Endothelial cell (in vitro differentiated cells): ENCODE results near the gene SLC20A1. TPM values are rescaled to one million over a fixed set of nuclear protein-coding genes. Genes with fewer than 3 reads are reported as not detected.

Experiments used
- DNase-seq: peaks from one replicate; pipeline ENCODE4 v3.0.0; 2021; ENCODE audit warnings: low spot score
- H3K27ac Mint-ChIP-seq: one replicate; pipeline ENCODE4 v1.8.0; 2021; ENCODE audit warnings: mixed read lengths, inconsistent platforms; ENCODE audit not compliant: unreplicated experiment
- H3K27me3 Mint-ChIP-seq: one replicate; pipeline ENCODE4 v1.8.0; 2021; ENCODE audit warnings: mild to moderate bottlenecking, moderate library complexity, mixed read lengths, inconsistent platforms; ENCODE audit not compliant: unreplicated experiment
- H3K36me3 Mint-ChIP-seq: one replicate; pipeline ENCODE4 v1.8.0; 2021; ENCODE audit warnings: mild to moderate bottlenecking, low read depth, mixed read lengths, inconsistent platforms; ENCODE audit not compliant: unreplicated experiment
- H3K4me1 Mint-ChIP-seq: one replicate; pipeline ENCODE4 v1.8.0; 2021; ENCODE audit warnings: mild to moderate bottlenecking, mixed read lengths, inconsistent platforms; ENCODE audit not compliant: unreplicated experiment
- H3K4me3 Mint-ChIP-seq: one replicate; pipeline ENCODE4 v1.8.0; 2021; ENCODE audit warnings: mild to moderate bottlenecking, mixed read lengths, inconsistent platforms; ENCODE audit not compliant: unreplicated experiment
- H3K9me3 Mint-ChIP-seq: one replicate; pipeline ENCODE4 v1.8.0; 2021; ENCODE audit warnings: mixed read lengths, inconsistent platforms; ENCODE audit not compliant: unreplicated experiment
- total RNA-seq: library from RNA; stranded (reverse); fragmentation: NEBNext Ultra II Directional; extraction: Animal tissue kit (Norgen Biotek cat#: 25700); gene quantifications from one replicate; pipeline ENCODE4 v1.2.1, GENCODE V29; 2021; ENCODE audit not compliant: unreplicated experiment
- TF ChIP-seq, protein P1 (sequence below): fragments of 200-600 bp; sonication (generic); IDR thresholded peaks from one replicate; pipeline ENCODE4 v1.5.0; 2021; ENCODE audit warnings: antibody characterized with exemption; ENCODE audit not compliant: unreplicated experiment

SLC20A1 gene
- total RNA-seq, 1 donor from 2014 or later, result 255 TPM

DNA sequence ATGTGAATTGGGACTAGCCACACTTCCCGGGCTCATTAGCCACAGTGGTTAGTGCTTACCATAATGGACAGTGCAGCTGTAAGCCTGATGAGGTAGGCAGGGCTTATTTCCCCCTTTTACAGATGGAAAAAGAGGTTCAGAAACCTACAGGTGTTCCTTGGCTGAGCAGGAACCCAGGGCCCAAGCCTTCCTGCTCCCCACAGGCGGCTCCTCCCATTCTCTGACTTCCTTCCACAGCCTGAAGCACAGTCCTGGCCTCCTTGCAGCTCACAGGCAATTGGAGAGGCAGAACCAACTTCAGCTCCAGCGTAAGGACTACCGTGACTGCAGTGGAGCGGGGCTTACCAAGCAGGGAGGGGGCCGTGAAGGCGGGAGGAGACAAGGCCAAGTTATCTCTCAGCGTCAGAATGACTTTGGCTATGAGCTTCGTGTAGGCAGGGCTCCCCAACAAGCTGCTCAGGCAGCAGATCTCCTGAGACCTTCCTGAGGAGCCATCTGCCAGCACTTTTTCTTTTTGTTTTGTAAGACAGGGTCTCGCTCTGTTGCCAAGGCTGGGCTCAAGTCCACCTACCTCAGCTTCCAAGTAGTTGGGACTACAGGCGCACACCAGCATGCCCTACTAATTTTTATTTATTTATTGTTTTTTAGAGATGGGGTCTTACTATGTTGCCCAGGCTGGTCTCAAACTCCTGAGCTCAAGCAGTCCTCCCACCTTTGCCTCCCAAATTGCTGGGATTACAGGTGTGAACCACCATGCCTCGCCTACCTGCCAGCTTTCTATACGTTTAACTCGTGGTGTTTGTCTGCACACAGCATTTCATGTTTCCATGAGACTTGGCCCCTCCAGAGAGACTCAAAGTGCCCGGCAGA is 40.8 kb downstream of the SLC20A1 start:
- Mint-ChIP-seq H3K4me1 (peaks cover 46% of the 10 kb centered on the region), H3K4me3 (no peak overlapping the region), H3K36me3 (no peaks in the 10 kb centered on the region), H3K27me3 (peaks cover 5% of the 10 kb centered on the region), H3K9me3 (no peaks in the 10 kb centered on the region), H3K27ac (peak overlapping the region; percentile 70)
- TF ChIP-seq, protein P1, sequence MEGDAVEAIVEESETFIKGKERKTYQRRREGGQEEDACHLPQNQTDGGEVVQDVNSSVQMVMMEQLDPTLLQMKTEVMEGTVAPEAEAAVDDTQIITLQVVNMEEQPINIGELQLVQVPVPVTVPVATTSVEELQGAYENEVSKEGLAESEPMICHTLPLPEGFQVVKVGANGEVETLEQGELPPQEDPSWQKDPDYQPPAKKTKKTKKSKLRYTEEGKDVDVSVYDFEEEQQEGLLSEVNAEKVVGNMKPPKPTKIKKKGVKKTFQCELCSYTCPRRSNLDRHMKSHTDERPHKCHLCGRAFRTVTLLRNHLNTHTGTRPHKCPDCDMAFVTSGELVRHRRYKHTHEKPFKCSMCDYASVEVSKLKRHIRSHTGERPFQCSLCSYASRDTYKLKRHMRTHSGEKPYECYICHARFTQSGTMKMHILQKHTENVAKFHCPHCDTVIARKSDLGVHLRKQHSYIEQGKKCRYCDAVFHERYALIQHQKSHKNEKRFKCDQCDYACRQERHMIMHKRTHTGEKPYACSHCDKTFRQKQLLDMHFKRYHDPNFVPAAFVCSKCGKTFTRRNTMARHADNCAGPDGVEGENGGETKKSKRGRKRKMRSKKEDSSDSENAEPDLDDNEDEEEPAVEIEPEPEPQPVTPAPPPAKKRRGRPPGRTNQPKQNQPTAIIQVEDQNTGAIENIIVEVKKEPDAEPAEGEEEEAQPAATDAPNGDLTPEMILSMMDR, result no peak
- no peak for DNase-seq

DNA sequence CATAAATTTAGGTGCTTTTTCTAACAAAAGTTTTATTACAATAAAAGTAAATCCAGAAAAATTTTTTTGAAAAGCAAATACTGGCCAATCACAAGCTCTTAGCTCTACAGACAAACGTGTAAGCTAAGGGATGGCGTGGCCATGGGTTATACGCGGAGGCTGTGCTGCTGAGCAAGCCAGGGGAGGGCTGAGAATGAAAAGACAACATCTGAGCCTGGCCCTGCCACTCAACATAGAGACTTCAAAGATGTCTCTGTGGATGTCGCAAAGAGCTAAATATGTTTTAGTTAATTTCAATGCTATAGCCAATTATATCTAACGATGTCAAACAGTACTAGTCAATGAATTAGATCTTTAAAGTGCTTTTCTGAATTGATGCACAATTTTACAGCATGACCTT is 41.8 kb downstream of the SLC20A1 start:
- H3K27ac Mint-ChIP-seq, result no peak overlapping the region
- DNase-seq, result no peak
- TF ChIP-seq, protein P1, result no peak
- no peak overlapping the region for H3K4me3 Mint-ChIP-seq
- H3K4me1 Mint-ChIP-seq, result peaks cover 46% of the 10 kb centered on the region
- no peaks in the 10 kb centered on the region for H3K9me3 Mint-ChIP-seq
- H3K36me3 Mint-ChIP-seq, result no peaks in the 10 kb centered on the region
- H3K27me3 Mint-ChIP-seq, result peaks cover 5% of the 10 kb centered on the region

DNA sequence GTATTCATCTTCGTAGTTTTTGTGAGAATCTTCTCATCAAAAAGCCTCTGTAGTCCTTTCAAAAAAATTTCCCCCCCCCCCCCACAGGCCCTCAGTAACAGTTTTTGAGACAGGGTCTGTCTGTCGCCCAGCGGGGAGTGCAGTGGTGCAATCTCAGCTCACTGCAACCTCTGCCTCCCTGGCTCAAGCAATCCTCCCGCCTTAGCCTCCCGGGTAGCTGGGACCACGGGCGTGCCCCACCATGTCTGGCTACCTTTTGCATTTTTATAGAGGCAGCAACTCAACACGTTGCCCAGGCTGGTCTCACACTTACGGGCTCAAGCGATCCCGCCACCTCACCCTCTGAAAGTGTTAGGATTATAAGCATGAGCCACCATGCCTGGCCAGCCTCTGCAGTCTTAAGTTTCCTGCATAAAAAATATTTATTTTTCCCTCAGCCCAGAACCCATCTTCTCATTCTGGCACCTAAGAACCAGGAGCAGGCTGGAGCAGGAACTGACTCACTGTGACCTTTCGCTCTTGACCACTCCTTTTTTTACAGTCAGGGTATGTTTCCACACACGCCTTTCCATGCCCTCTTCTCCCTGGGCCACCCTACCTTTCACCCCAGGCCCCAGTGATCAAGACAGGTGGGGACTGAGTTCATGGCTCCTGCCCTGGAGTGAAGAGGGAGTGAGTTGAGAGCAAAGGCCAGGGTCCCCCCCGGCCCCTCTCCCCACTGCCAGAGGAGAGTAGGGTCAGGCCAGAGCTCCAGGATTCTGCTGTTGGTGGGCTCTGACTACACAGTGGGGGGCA is 42.5 kb downstream of the SLC20A1 start:
- TF ChIP-seq, protein P1, result no peak
- H3K36me3 Mint-ChIP-seq, result no peaks in the 10 kb centered on the region
- no peak for DNase-seq
- H3K4me1 Mint-ChIP-seq, result peaks cover 49% of the 10 kb centered on the region
- no peak overlapping the region for H3K4me3 Mint-ChIP-seq
- H3K27me3 Mint-ChIP-seq, result peaks cover 7% of the 10 kb centered on the region
- no peaks in the 10 kb centered on the region for H3K9me3 Mint-ChIP-seq
- no peak overlapping the region for H3K27ac Mint-ChIP-seq

DNA sequence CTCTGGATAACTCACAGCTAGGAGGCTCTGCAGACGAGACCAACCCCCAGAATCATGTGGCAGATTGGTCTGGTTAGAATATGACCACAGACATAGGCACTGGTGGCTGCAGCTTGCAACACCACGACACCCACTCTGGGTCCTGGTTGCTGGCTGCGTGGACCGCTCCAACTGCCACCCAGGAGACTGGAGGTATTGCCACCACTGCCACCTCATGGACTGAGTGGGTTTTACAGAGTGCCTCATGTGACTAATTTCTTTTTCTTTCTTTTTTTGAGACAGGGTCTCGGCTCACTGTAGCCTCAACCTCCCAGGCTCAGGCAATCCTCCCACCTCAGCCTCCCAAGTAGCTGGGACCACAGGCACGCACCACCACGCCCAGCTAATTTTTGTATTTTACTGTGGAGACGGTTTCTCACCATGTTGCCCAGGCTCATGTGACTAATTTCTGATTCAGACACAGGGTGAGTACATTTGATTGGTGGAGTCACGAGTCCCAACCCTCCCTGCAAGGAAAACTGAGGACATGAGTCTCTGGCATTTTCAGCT is 45.2 kb downstream of the SLC20A1 start:
- H3K4me1 Mint-ChIP-seq, result peaks cover 32% of the 10 kb centered on the region
- H3K9me3 Mint-ChIP-seq, result no peaks in the 10 kb centered on the region
- TF ChIP-seq, protein P1, result peak; percentile 55
- no peak overlapping the region for H3K4me3 Mint-ChIP-seq
- DNase-seq, result peak; percentile 63
- H3K36me3 Mint-ChIP-seq, result no peaks in the 10 kb centered on the region
- H3K27ac Mint-ChIP-seq, result peak overlapping the region; percentile 64
- H3K27me3 Mint-ChIP-seq, result peaks cover 2% of the 10 kb centered on the region
